Stomach (tissue), 4 donors: ENCODE results near the gene RABGAP1.

Experiments
- POLR2AphosphoS5 ChIP-seq, 3 donors: sonication (generic); formaldehyde crosslinking; IDR thresholded peaks; one replicate each; pipeline ENCODE4 v1.6.1; 2016; ENCODE audit warnings: antibody characterized with exemption in 3 of 3
- TF ChIP-seq, protein P1 (sequence below), 7 experiments: fragments of 450-650 bp in 4 of 7; fragments of 200-600 bp in 3 of 7; sonication (generic) in 3 of 7; IDR thresholded peaks; one replicate each; pipeline ENCODE4 v1.5.1; 2016 to 2019; ENCODE audit warnings: antibody characterized with exemption in 7 of 7, control low read depth in 2 of 7, mild to moderate bottlenecking in 1 of 7

- no peak for TF ChIP-seq POLR2AphosphoS5 (IDR thresholded peaks at IDR 0.05)
- TF ChIP-seq, protein P1, sequence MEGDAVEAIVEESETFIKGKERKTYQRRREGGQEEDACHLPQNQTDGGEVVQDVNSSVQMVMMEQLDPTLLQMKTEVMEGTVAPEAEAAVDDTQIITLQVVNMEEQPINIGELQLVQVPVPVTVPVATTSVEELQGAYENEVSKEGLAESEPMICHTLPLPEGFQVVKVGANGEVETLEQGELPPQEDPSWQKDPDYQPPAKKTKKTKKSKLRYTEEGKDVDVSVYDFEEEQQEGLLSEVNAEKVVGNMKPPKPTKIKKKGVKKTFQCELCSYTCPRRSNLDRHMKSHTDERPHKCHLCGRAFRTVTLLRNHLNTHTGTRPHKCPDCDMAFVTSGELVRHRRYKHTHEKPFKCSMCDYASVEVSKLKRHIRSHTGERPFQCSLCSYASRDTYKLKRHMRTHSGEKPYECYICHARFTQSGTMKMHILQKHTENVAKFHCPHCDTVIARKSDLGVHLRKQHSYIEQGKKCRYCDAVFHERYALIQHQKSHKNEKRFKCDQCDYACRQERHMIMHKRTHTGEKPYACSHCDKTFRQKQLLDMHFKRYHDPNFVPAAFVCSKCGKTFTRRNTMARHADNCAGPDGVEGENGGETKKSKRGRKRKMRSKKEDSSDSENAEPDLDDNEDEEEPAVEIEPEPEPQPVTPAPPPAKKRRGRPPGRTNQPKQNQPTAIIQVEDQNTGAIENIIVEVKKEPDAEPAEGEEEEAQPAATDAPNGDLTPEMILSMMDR (IDR thresholded peaks at IDR 0.05), result no peak
These were observed 166.9 kb downstream of the RABGAP1 start for GRCh38 chr9:123107639-123108285.
